WTC11 (cell line): Measurements from ENCODE around the gene STAG1. TPM values are rescaled to one million over a fixed set of nuclear protein-coding genes. Genes with fewer than 3 reads are reported as not detected.

Source experiments
- ATAC-seq: fragments of 200-7000 bp; cut with Tn5 transposase; 2 replicates; pipeline ENCODE4 v1.10.0; 2021; ENCODE audit warnings: mild to moderate bottlenecking, moderate library complexity
- CTCF ChIA-PET: fragments of 300-600 bp; sonication (Branson Sonifier 250); formaldehyde crosslinking; loops from one replicate; lab custom pipeline; 2021; ENCODE audit warnings: antibody characterized with exemption; lab: Charles Lee
- POLR2A ChIA-PET: fragments of 350-600 bp; sonication (Branson Sonifier 250); formaldehyde crosslinking; loops from one replicate; lab custom pipeline; 2021; ENCODE audit warnings: antibody characterized with exemption; lab: Charles Lee
- DNase-seq: peaks from one replicate; pipeline ENCODE4 v3.0.0; 2021; ENCODE audit warnings: low spot score
- H3K27ac Mint-ChIP-seq: 2 replicates; pipeline ENCODE4 v1.8.0; 2021; ENCODE audit warnings: mixed read lengths
- H3K27me3 Mint-ChIP-seq: 2 replicates; pipeline ENCODE4 v1.8.0; 2021; ENCODE audit warnings: low read depth, mild to moderate bottlenecking, moderate library complexity, mixed read lengths
- H3K36me3 Mint-ChIP-seq: 2 replicates; pipeline ENCODE4 v1.8.0; 2021; ENCODE audit warnings: mixed read lengths
- H3K4me1 Mint-ChIP-seq: 2 replicates; pipeline ENCODE4 v1.8.0; 2022; ENCODE audit warnings: mixed read lengths
- H3K4me3 Mint-ChIP-seq: 2 replicates; pipeline ENCODE4 v1.8.0; 2021; ENCODE audit warnings: mild to moderate bottlenecking, moderate library complexity, mixed read lengths
- H3K9me3 Mint-ChIP-seq: 2 replicates; pipeline ENCODE4 v1.8.0; 2021; ENCODE audit warnings: mixed read lengths
- ATF1 ChIP-seq: sonication (generic); formaldehyde crosslinking; IDR thresholded peaks from 2 replicates; pipeline ENCODE4 v1.8.1; 2023; ENCODE audit warnings: mild to moderate bottlenecking, moderate library complexity, missing genetic modification reagents
- ELF4 ChIP-seq: sonication (generic); formaldehyde crosslinking; IDR thresholded peaks from 2 replicates; pipeline ENCODE4 v1.8.1; 2022; ENCODE audit warnings: low read depth, mild to moderate bottlenecking, moderate library complexity, missing genetic modification reagents
- FOXP1 ChIP-seq: sonication (generic); formaldehyde crosslinking; IDR thresholded peaks from 2 replicates; pipeline ENCODE4 v1.8.0; 2022; ENCODE audit warnings: missing genetic modification reagents, mild to moderate bottlenecking, moderate library complexity, borderline replicate concordance
- GRHL2 ChIP-seq: fragments of 250-450 bp; sonication (Bioruptor Pico); IDR thresholded peaks from 2 replicates; pipeline ENCODE4 v1.8.0; 2022; ENCODE audit warnings: mild to moderate bottlenecking, moderate library complexity; ENCODE audit not compliant: insufficient replicate concordance, severe bottlenecking
- IRF2 ChIP-seq: sonication (generic); formaldehyde crosslinking; IDR thresholded peaks from 2 replicates; pipeline ENCODE4 v1.8.0; 2022; ENCODE audit warnings: low read depth, missing genetic modification reagents, borderline replicate concordance
- JAZF1 ChIP-seq: fragments of 250-450 bp; sonication (Bioruptor Pico); IDR thresholded peaks from 2 replicates; pipeline ENCODE4 v1.9.0; 2021; ENCODE audit warnings: moderate library complexity, mild to moderate bottlenecking, inconsistent platforms
- KAT7 ChIP-seq: sonication (generic); formaldehyde crosslinking; IDR thresholded peaks from 2 replicates; pipeline ENCODE4 v1.8.1; 2023; ENCODE audit warnings: missing genetic modification reagents, mild to moderate bottlenecking, borderline replicate concordance
- NFE2L1 ChIP-seq: sonication (generic); formaldehyde crosslinking; IDR thresholded peaks from 2 replicates; pipeline ENCODE4 v1.8.1; 2023; ENCODE audit warnings: missing genetic modification reagents
- ZBTB21 ChIP-seq: sonication (generic); formaldehyde crosslinking; IDR thresholded peaks from 2 replicates; pipeline ENCODE4 v1.8.1; 2023; ENCODE audit warnings: mild to moderate bottlenecking, missing genetic modification reagents, borderline replicate concordance
- ZNF232 ChIP-seq: sonication (generic); formaldehyde crosslinking; IDR thresholded peaks from 2 replicates; pipeline ENCODE4 v1.8.0; 2022; ENCODE audit warnings: mild to moderate bottlenecking, missing genetic modification reagents
- ZNF263 ChIP-seq: sonication (generic); formaldehyde crosslinking; IDR thresholded peaks from 2 replicates; pipeline ENCODE4 v1.8.1; 2022; ENCODE audit warnings: low read depth, mild to moderate bottlenecking, moderate library complexity, missing genetic modification reagents
- ZNF416 ChIP-seq: fragments of 250-450 bp; sonication (Bioruptor Pico); IDR thresholded peaks from 2 replicates; pipeline ENCODE4 v1.9.0; 2021; ENCODE audit warnings: mild to moderate bottlenecking, inconsistent platforms
- total RNA-seq: library from RNA; stranded (reverse); gene quantifications from 3 replicates; pipeline ENCODE4 v1.2.3, GENCODE V29; 2021
- TF ChIP-seq, protein P1 (sequence below): sonication (generic); formaldehyde crosslinking; IDR thresholded peaks from 2 replicates; pipeline ENCODE4 v1.8.0; 2023; ENCODE audit warnings: missing genetic modification reagents
- TF ChIP-seq, protein P2 (sequence below): sonication (generic); formaldehyde crosslinking; IDR thresholded peaks from 2 replicates; pipeline ENCODE4 v1.8.1; 2022; ENCODE audit warnings: mild to moderate bottlenecking, moderate library complexity, missing genetic modification reagents
- TF ChIP-seq, protein P3 (sequence below): sonication (generic); formaldehyde crosslinking; IDR thresholded peaks from 2 replicates; pipeline ENCODE4 v1.8.1; 2023; ENCODE audit warnings: mild to moderate bottlenecking, missing genetic modification reagents, moderate library complexity
- TF ChIP-seq, protein P4 (sequence below): sonication (generic); formaldehyde crosslinking; IDR thresholded peaks from 2 replicates; pipeline ENCODE4 v1.8.1; 2023; ENCODE audit warnings: mild to moderate bottlenecking, missing genetic modification reagents, borderline replicate concordance
- TF ChIP-seq, protein P5 (sequence below): sonication (generic); formaldehyde crosslinking; IDR thresholded peaks from 2 replicates; pipeline ENCODE4 v1.8.1; 2022; ENCODE audit warnings: missing genetic modification reagents, borderline replicate concordance

Gene STAG1
- total RNA-seq, 1 experiment from 2014 or later = 20.7 TPM

DNA sequence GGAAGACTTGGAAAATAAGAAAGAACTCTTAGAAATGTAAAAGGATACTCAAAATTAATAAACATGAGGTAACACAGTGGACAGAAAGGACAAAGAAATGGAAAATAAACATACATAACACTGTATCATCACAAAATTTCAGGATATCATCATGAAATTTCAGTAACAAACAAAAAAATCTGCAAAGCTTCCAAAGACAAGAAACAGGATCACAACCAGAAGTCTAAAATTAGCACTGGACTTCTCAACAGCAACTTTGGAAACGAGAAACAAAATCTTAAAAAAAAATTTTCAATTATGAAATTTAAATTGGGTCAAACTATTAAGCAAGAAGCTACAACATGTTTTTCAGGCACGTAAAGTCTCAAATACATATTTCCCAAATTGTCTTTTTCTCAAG is 238.8 kb downstream of the STAG1 start:
- ChIA-PET CTCF (no interaction called here), POLR2A (no interaction called here)
- Mint-ChIP-seq H3K4me1 (peaks cover 7% of the 10 kb centered on the region), H3K27me3 (no peaks in the 10 kb centered on the region), H3K4me3 (no peak overlapping the region), H3K9me3 (no peaks in the 10 kb centered on the region), H3K27ac (no peak overlapping the region), H3K36me3 (no peaks in the 10 kb centered on the region; the same call in 1 of the 2 replicates)
- DNase-seq = no peak
- TF ChIP-seq, protein P1, sequence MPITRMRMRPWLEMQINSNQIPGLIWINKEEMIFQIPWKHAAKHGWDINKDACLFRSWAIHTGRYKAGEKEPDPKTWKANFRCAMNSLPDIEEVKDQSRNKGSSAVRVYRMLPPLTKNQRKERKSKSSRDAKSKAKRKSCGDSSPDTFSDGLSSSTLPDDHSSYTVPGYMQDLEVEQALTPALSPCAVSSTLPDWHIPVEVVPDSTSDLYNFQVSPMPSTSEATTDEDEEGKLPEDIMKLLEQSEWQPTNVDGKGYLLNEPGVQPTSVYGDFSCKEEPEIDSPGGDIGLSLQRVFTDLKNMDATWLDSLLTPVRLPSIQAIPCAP = no peak
- TF ChIP-seq FOXP1 (CRISPR knock-in tag) = no peak
- TF ChIP-seq, protein P2, sequence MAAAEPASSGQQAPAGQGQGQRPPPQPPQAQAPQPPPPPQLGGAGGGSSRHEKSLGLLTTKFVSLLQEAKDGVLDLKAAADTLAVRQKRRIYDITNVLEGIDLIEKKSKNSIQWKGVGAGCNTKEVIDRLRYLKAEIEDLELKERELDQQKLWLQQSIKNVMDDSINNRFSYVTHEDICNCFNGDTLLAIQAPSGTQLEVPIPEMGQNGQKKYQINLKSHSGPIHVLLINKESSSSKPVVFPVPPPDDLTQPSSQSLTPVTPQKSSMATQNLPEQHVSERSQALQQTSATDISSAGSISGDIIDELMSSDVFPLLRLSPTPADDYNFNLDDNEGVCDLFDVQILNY (CRISPR knock-in tag) = no peak
- TF ChIP-seq IRF2 (CRISPR knock-in tag) = no peak
- TF ChIP-seq, protein P3, sequence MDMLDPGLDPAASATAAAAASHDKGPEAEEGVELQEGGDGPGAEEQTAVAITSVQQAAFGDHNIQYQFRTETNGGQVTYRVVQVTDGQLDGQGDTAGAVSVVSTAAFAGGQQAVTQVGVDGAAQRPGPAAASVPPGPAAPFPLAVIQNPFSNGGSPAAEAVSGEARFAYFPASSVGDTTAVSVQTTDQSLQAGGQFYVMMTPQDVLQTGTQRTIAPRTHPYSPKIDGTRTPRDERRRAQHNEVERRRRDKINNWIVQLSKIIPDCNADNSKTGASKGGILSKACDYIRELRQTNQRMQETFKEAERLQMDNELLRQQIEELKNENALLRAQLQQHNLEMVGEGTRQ (CRISPR knock-in tag) = no peak
- no peak for ATAC-seq

DNA sequence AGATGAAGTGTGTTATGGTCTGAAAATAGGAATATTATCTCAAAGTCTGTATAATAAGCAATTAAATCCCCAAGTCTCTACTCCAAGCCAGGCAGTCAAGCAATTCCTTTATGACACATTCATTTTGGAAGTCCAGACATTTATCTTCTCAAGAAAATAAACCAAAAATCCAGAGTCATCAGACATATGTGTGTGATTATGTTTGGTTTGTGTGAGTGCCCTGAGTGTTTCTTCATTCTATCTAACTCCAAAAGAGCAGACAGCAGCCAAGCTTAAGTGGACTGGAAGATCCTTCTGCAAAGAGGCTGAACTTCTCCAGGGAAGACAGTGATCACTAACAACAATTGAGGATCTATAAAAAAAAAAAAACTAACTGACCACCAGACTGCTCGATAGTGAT is 239.8 kb downstream of the STAG1 start:
- ChIA-PET CTCF (interaction anchor here (0.7 kb wide), 1 partner anchor 121 kb away, joined by 3 read pairs; no protein-coding TSS in a partner anchor), POLR2A (no interaction called here)
- DNase-seq (no peak), ATAC-seq (no peak)
- no peak overlapping the region for H3K4me3 Mint-ChIP-seq
- H3K27ac Mint-ChIP-seq = no peak overlapping the region
- TF ChIP-seq, protein P4, sequence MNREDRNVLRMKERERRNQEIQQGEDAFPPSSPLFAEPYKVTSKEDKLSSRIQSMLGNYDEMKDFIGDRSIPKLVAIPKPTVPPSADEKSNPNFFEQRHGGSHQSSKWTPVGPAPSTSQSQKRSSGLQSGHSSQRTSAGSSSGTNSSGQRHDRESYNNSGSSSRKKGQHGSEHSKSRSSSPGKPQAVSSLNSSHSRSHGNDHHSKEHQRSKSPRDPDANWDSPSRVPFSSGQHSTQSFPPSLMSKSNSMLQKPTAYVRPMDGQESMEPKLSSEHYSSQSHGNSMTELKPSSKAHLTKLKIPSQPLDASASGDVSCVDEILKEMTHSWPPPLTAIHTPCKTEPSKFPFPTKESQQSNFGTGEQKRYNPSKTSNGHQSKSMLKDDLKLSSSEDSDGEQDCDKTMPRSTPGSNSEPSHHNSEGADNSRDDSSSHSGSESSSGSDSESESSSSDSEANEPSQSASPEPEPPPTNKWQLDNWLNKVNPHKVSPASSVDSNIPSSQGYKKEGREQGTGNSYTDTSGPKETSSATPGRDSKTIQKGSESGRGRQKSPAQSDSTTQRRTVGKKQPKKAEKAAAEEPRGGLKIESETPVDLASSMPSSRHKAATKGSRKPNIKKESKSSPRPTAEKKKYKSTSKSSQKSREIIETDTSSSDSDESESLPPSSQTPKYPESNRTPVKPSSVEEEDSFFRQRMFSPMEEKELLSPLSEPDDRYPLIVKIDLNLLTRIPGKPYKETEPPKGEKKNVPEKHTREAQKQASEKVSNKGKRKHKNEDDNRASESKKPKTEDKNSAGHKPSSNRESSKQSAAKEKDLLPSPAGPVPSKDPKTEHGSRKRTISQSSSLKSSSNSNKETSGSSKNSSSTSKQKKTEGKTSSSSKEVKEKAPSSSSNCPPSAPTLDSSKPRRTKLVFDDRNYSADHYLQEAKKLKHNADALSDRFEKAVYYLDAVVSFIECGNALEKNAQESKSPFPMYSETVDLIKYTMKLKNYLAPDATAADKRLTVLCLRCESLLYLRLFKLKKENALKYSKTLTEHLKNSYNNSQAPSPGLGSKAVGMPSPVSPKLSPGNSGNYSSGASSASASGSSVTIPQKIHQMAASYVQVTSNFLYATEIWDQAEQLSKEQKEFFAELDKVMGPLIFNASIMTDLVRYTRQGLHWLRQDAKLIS (CRISPR knock-in tag) = no peak
- TF ChIP-seq, protein P2 (CRISPR knock-in tag) = no peak
- TF ChIP-seq JAZF1 (CRISPR knock-in tag) (no peak), FOXP1 (CRISPR knock-in tag) (no peak), ZNF232 (CRISPR knock-in tag) (no peak), GRHL2 (CRISPR knock-in tag) (no peak), ELF4 (CRISPR knock-in tag) (no peak), IRF2 (CRISPR knock-in tag) (no peak), ZNF416 (CRISPR knock-in tag) (no peak), ZBTB21 (CRISPR knock-in tag) (no peak), ZNF263 (CRISPR knock-in tag) (no peak), NFE2L1 (CRISPR knock-in tag) (no peak), ATF1 (CRISPR knock-in tag) (no peak), KAT7 (no peak)
- TF ChIP-seq, protein P5, sequence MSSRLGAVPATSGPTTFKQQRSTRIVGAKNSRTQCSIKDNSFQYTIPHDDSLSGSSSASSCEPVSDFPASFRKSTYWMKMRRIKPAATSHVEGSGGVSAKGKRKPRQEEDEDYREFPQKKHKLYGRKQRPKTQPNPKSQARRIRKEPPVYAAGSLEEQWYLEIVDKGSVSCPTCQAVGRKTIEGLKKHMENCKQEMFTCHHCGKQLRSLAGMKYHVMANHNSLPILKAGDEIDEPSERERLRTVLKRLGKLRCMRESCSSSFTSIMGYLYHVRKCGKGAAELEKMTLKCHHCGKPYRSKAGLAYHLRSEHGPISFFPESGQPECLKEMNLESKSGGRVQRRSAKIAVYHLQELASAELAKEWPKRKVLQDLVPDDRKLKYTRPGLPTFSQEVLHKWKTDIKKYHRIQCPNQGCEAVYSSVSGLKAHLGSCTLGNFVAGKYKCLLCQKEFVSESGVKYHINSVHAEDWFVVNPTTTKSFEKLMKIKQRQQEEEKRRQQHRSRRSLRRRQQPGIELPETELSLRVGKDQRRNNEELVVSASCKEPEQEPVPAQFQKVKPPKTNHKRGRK (CRISPR knock-in tag) = no peak
- H3K27me3 Mint-ChIP-seq = no peaks in the 10 kb centered on the region
- H3K4me1 Mint-ChIP-seq = peaks cover 7% of the 10 kb centered on the region
- no peaks in the 10 kb centered on the region; the same call in 1 of the 2 replicates for H3K36me3 Mint-ChIP-seq
- no peaks in the 10 kb centered on the region for H3K9me3 Mint-ChIP-seq
